Suprapubic skin (tissue), 4 donors: ENCODE data around the gene GNAO1. TPM values are rescaled to one million over a fixed set of nuclear protein-coding genes. Genes with fewer than 3 reads are reported as not detected.

Experiments used
- DNase-seq, 2 donors: peaks; one replicate each; pipeline ENCODE4 v3.0.0-alpha.2; 2019; ENCODE audit warnings: low spot score in 2 of 2
- H3K27ac ChIP-seq: fragments of 200-600 bp; sonication (generic); one replicate; pipeline ENCODE4 v1.5.1; 2019
- H3K27me3 ChIP-seq: fragments of 200-600 bp; sonication (generic); one replicate; pipeline ENCODE4 v1.5.1; 2019
- H3K36me3 ChIP-seq: fragments of 200-600 bp; sonication (generic); one replicate; pipeline ENCODE4 v1.5.1; 2019
- H3K4me1 ChIP-seq: fragments of 200-600 bp; sonication (generic); one replicate; pipeline ENCODE4 v1.5.1; 2019
- H3K4me3 ChIP-seq: fragments of 200-600 bp; sonication (generic); one replicate; pipeline ENCODE4 v1.5.1; 2019; ENCODE audit warnings: mild to moderate bottlenecking
- H3K9me3 ChIP-seq: fragments of 200-600 bp; sonication (generic); one replicate; pipeline ENCODE4 v1.5.1; 2019
- CTCF ChIP-seq, 2 donors: fragments of 200-600 bp in 1 of 2; fragments of 450-650 bp in 1 of 2; sonication (generic) in 1 of 2; IDR thresholded peaks; one replicate each; pipeline ENCODE4 v1.5.1; 2016 to 2019; ENCODE audit warnings: antibody characterized with exemption in 2 of 2, mild to moderate bottlenecking in 1 of 2, moderate library complexity in 1 of 2
- EP300 ChIP-seq: sonication (generic); formaldehyde crosslinking; IDR thresholded peaks from one replicate; pipeline ENCODE4 v1.6.1; 2017; ENCODE audit warnings: antibody characterized with exemption
- POLR2A ChIP-seq, 2 donors: fragments of 450-650 bp; IDR thresholded peaks; one replicate each; pipeline ENCODE4 v1.6.1; 2017; ENCODE audit warnings: antibody characterized with exemption in 2 of 2, mild to moderate bottlenecking in 2 of 2, moderate library complexity in 2 of 2
- POLR2AphosphoS5 ChIP-seq, 3 donors: sonication (generic); formaldehyde crosslinking; IDR thresholded peaks; one replicate each; pipeline ENCODE4 v1.6.1; 2017; ENCODE audit warnings: antibody characterized with exemption in 3 of 3
- WGBS: methylation state at CpG from one replicate; pipeline ENCODE4 v1.1.5; 2018; 5-methylcytosine and 5-hydroxymethylcytosine counted together
- total RNA-seq, 4 donors: library from RNA; depleted of rRNA; stranded (reverse); fragments of >200 nt; gene quantifications; one replicate each; pipeline ENCODE4 v1.1.0, GENCODE V29; 2016

The GNAO1 gene
- total RNA-seq, 4 donors from 2014 or later = 2.4 to 7.6 (median 5.8) TPM

- Histone ChIP-seq H3K27me3 (no peaks in the 10 kb centered on the region), H3K36me3 (no peaks in the 10 kb centered on the region), H3K9me3 (no peaks in the 10 kb centered on the region), H3K27ac (no peak overlapping the region), H3K4me3 (no peak overlapping the region), H3K4me1 (no peaks in the 10 kb centered on the region)
- WGBS = 94% methylated on average over 2 of the region's 2 CpGs
- no peak for TF ChIP-seq POLR2A (IDR thresholded peaks at IDR 0.05)
- TF ChIP-seq POLR2AphosphoS5 (IDR thresholded peaks at IDR 0.05) = no peak
- no peak for TF ChIP-seq CTCF (IDR thresholded peaks at IDR 0.05)
- no peak for TF ChIP-seq EP300
- DNase-seq = no peak
Observed at GRCh38 chr16:56307534-56307873, 116.2 kb downstream of the GNAO1 start.

GRCh38 chr16:56309008-56309407 is 117.7 kb downstream of the GNAO1 start:
- DNase-seq = no peak
- no peak for TF ChIP-seq POLR2A (IDR thresholded peaks at IDR 0.05)
- Histone ChIP-seq H3K9me3 (no peaks in the 10 kb centered on the region), H3K27me3 (no peaks in the 10 kb centered on the region), H3K4me3 (no peak overlapping the region), H3K27ac (no peak overlapping the region), H3K4me1 (no peaks in the 10 kb centered on the region), H3K36me3 (no peaks in the 10 kb centered on the region)
- WGBS = 100% methylated on average over 1 of the region's 3 CpGs

GRCh38 chr16:56310690-56311089 is 119.4 kb downstream of the GNAO1 start:
- Histone ChIP-seq H3K4me3 (no peak overlapping the region), H3K27ac (no peak overlapping the region), H3K9me3 (no peaks in the 10 kb centered on the region), H3K36me3 (no peaks in the 10 kb centered on the region), H3K4me1 (no peaks in the 10 kb centered on the region), H3K27me3 (no peaks in the 10 kb centered on the region)
- TF ChIP-seq CTCF (IDR thresholded peaks at IDR 0.05) (no peak), EP300 (no peak), POLR2A (IDR thresholded peaks at IDR 0.05) (no peak), POLR2AphosphoS5 (IDR thresholded peaks at IDR 0.05) (no peak)
- 93% methylated on average over 2 of the region's 2 CpGs for WGBS
- DNase-seq = no peak

- H3K4me3 ChIP-seq = no peak overlapping the region
- H3K4me1 ChIP-seq = no peaks in the 10 kb centered on the region
- DNase-seq = no peak
- no peaks in the 10 kb centered on the region for H3K9me3 ChIP-seq
- H3K27me3 ChIP-seq = no peaks in the 10 kb centered on the region
- 92% methylated on average over 7 of the region's 13 CpGs for WGBS
- TF ChIP-seq EP300 (no peak), POLR2AphosphoS5 (IDR thresholded peaks at IDR 0.05) (no peak), POLR2A (IDR thresholded peaks at IDR 0.05) (no peak), CTCF (IDR thresholded peaks at IDR 0.05) (no peak)
- H3K27ac ChIP-seq = no peak overlapping the region
- no peaks in the 10 kb centered on the region for H3K36me3 ChIP-seq
Observed at GRCh38 chr16:56311208-56312027, 120.1 kb downstream of the GNAO1 start.

GRCh38 chr16:56312028-56312300 is 120.7 kb downstream of the GNAO1 start:
- H3K27me3 ChIP-seq = no peaks in the 10 kb centered on the region
- no peak overlapping the region for H3K4me3 ChIP-seq
- no peaks in the 10 kb centered on the region for H3K4me1 ChIP-seq
- H3K27ac ChIP-seq = no peak overlapping the region
- H3K9me3 ChIP-seq = no peaks in the 10 kb centered on the region
- DNase-seq = no peak
- WGBS = 90% methylated on average over 9 of the region's 11 CpGs
- TF ChIP-seq CTCF (IDR thresholded peaks at IDR 0.05) (no peak), POLR2A (IDR thresholded peaks at IDR 0.05) (no peak), POLR2AphosphoS5 (IDR thresholded peaks at IDR 0.05) (no peak)
- no peaks in the 10 kb centered on the region for H3K36me3 ChIP-seq

GRCh38 chr16:56312556-56312955 is 121.3 kb downstream of the GNAO1 start:
- 96% methylated on average over 7 of the region's 7 CpGs for WGBS

More at GRCh38 chr16:56312556-56312955, 121.3 kb downstream of the GNAO1 start:
- Histone ChIP-seq H3K9me3 (no peaks in the 10 kb centered on the region), H3K36me3 (no peaks in the 10 kb centered on the region), H3K4me1 (no peaks in the 10 kb centered on the region), H3K27ac (no peak overlapping the region), H3K27me3 (no peaks in the 10 kb centered on the region), H3K4me3 (no peak overlapping the region)
- DNase-seq = no peak
- no peak for TF ChIP-seq EP300
- no peak for TF ChIP-seq POLR2AphosphoS5 (IDR thresholded peaks at IDR 0.05)
- no peak for TF ChIP-seq CTCF (IDR thresholded peaks at IDR 0.05)
- no peak for TF ChIP-seq POLR2A (IDR thresholded peaks at IDR 0.05)
